Measurements from ENCODE around the gene SUPT16H.
A peak's percentile ranks its signal among the peaks of the same experiment; 100 is the strongest.
"Not testable (repeated sequence)": the region's sequence is repeated elsewhere in the genome, so short reads cannot be mapped to it uniquely, and the experiment has no call there.

SUPT16H gene

GRCh38 chr14:21382095-21382494 lies 1.7 kb downstream of the SUPT16H start:
- peak overlapping the region; percentile 94 for H3K4me2 ChIP-seq (ENCODE audit: low read depth, low read length, poor library complexity, severe bottlenecking)
- peaks cover 68% of the 10 kb centered on the region for H3K79me2 ChIP-seq (ENCODE audit: insufficient read depth, low read length)
- H3K36me3 ChIP-seq (ENCODE audit: low read length) = peaks cover 21% of the 10 kb centered on the region
- no peak overlapping the region for H2AFZ ChIP-seq (ENCODE audit: low read depth, low read length, severe bottlenecking)
- H3K27ac ChIP-seq (ENCODE audit: low read depth, low read length) = no peak overlapping the region
- H3K4me3 ChIP-seq (ENCODE audit: insufficient read depth, low read length, poor library complexity, severe bottlenecking) = peak overlapping the region; percentile 85
- H3K9me2 ChIP-seq (replicated peaks; ENCODE audit: insufficient read depth, low read length) = no peaks in the 10 kb centered on the region
- peak overlapping the region; percentile 89 for H3K9ac ChIP-seq (ENCODE audit: low read length)
- no peaks in the 10 kb centered on the region for H3K9me3 ChIP-seq (ENCODE audit: insufficient read depth, low read length)
- peaks cover 32% of the 10 kb centered on the region for H3F3A ChIP-seq (ENCODE audit: insufficient read depth)
- no peaks in the 10 kb centered on the region for H3K27me3 ChIP-seq (ENCODE audit: low read length)
- peaks cover 15% of the 10 kb centered on the region for H4K20me1 ChIP-seq (ENCODE audit: low read depth, low read length)
- no peak for TF ChIP-seq CTCF (IDR thresholded peaks at IDR 0.05; ENCODE audit: insufficient read depth, low read length, poor library complexity, severe bottlenecking)
- no peak for TF ChIP-seq EZH2phosphoT487 (conservative IDR thresholded peaks at IDR 0.05; ENCODE audit: low read length)

DNA sequence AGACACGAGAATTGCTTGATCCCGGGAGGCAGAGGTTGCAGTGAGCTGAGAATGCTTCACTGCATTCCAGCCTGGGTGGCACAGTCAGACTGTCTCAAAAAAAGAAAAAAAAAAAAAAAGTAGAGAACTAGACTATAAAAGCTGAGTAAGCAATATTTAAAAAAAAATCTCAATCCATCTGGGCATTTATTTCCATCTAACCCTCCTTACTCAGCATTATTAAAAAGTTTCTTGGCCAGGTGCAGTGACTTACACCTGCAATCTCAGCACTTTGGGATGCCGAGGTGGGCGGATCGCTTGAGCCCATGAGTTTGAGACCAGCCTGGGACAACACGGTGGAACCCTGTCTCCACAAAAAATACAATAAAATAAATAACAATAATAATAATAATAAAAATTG lies 4.5 kb downstream of the SUPT16H start:
- Histone ChIP-seq H3K27me3 (ENCODE audit: low read length) (no peaks in the 10 kb centered on the region), H3K4me3 (ENCODE audit: insufficient read depth, low read length, poor library complexity, severe bottlenecking) (no peak overlapping the region), H3K9ac (ENCODE audit: low read length) (no peak overlapping the region), H3K27ac (ENCODE audit: low read depth, low read length) (no peak overlapping the region), H3K9me3 (ENCODE audit: insufficient read depth, low read length) (no peaks in the 10 kb centered on the region), H2AFZ (ENCODE audit: low read depth, low read length, severe bottlenecking) (no peak overlapping the region), H3K9me2 (replicated peaks; ENCODE audit: insufficient read depth, low read length) (no peaks in the 10 kb centered on the region), H3F3A (ENCODE audit: insufficient read depth) (peaks cover 12% of the 10 kb centered on the region), H3K79me2 (ENCODE audit: insufficient read depth, low read length) (peaks cover 95% of the 10 kb centered on the region), H3K4me2 (ENCODE audit: low read depth, low read length, poor library complexity, severe bottlenecking) (no peak overlapping the region), H4K20me1 (ENCODE audit: low read depth, low read length) (peaks cover 29% of the 10 kb centered on the region), H3K36me3 (ENCODE audit: low read length) (peaks cover 31% of the 10 kb centered on the region)
- TF ChIP-seq EZH2phosphoT487 (conservative IDR thresholded peaks at IDR 0.05; ENCODE audit: low read length) (no peak), CTCF (IDR thresholded peaks at IDR 0.05; ENCODE audit: insufficient read depth, low read length, poor library complexity, severe bottlenecking) (no peak)

DNA sequence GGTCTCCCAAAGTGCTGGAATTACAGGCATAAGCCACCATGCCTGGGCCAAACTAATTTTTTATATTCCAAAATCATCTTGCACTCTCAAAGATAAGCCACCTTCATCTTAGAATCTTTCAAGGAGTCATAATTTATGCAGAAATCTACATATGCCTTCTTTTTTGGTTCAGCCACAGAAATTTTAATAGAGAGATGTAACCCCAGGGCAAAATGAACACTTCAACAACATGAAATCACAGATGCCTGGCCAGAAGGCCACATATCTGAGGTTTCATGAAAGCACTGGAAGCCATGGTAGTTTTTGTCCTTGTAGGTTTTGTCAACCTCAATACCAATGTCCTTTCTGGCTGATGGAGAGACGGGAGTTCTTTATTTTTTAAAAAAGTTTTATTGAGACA lies 9.8 kb downstream of the SUPT16H start:
- peaks cover 53% of the 10 kb centered on the region for H3K36me3 ChIP-seq (ENCODE audit: low read length)
- H3K79me2 ChIP-seq (ENCODE audit: insufficient read depth, low read length) = peaks cover 61% of the 10 kb centered on the region
- no peaks in the 10 kb centered on the region for H3K9me2 ChIP-seq (replicated peaks; ENCODE audit: insufficient read depth, low read length)
- no peak overlapping the region for H3K4me3 ChIP-seq (ENCODE audit: insufficient read depth, low read length, poor library complexity, severe bottlenecking)
- TF ChIP-seq EZH2phosphoT487 (conservative IDR thresholded peaks at IDR 0.05; ENCODE audit: low read length) (no peak), CTCF (IDR thresholded peaks at IDR 0.05; ENCODE audit: insufficient read depth, low read length, poor library complexity, severe bottlenecking) (no peak)
- H2AFZ ChIP-seq (ENCODE audit: low read depth, low read length, severe bottlenecking) = no peak overlapping the region
- H3K4me2 ChIP-seq (ENCODE audit: low read depth, low read length, poor library complexity, severe bottlenecking) = no peak overlapping the region
- H3K27me3 ChIP-seq (ENCODE audit: low read length) = no peaks in the 10 kb centered on the region
- H3K27ac ChIP-seq (ENCODE audit: low read depth, low read length) = no peak overlapping the region
- peaks cover 13% of the 10 kb centered on the region; the same call in 1 of the 2 replicates for H3F3A ChIP-seq (ENCODE audit: insufficient read depth)
- no peaks in the 10 kb centered on the region for H3K9me3 ChIP-seq (ENCODE audit: insufficient read depth, low read length)
- peaks cover 39% of the 10 kb centered on the region for H4K20me1 ChIP-seq (ENCODE audit: low read depth, low read length)
- H3K9ac ChIP-seq (ENCODE audit: low read length) = no peak overlapping the region

- H3K36me3 ChIP-seq (ENCODE audit: low read length) = peaks cover 52% of the 10 kb centered on the region
- not testable (repeated sequence) for H3K27ac ChIP-seq (ENCODE audit: low read depth, low read length); H3K4me2 ChIP-seq (ENCODE audit: low read depth, low read length, poor library complexity, severe bottlenecking); H3K4me3 ChIP-seq (ENCODE audit: insufficient read depth, low read length, poor library complexity, severe bottlenecking); H3K9me2 ChIP-seq (replicated peaks; ENCODE audit: insufficient read depth, low read length); H3F3A ChIP-seq (ENCODE audit: insufficient read depth); H2AFZ ChIP-seq (ENCODE audit: low read depth, low read length, severe bottlenecking); H3K27me3 ChIP-seq (ENCODE audit: low read length); H3K9ac ChIP-seq (ENCODE audit: low read length); H3K9me3 ChIP-seq (ENCODE audit: insufficient read depth, low read length)
- H4K20me1 ChIP-seq (ENCODE audit: low read depth, low read length) = peaks cover 29% of the 10 kb centered on the region; the same call in 1 of the 2 replicates
- H3K79me2 ChIP-seq (ENCODE audit: insufficient read depth, low read length) = peaks cover 49% of the 10 kb centered on the region
Measured at GRCh38 chr14:21372814-21373213, 11.0 kb downstream of the SUPT16H start.
